ENCODE results near the gene SMG6. TPM values are rescaled to one million over a fixed set of nuclear protein-coding genes. Genes with fewer than 3 reads are reported as not detected.

Gene SMG6
- total and polyA plus RNA-seq, 2 experiments from 2014 or later: 11.9 to 19.9 TPM

- 8% methylated on average over 8 of the region's 88 CpGs for WGBS (ENCODE audit: low lambda C conversion rate, missing lambda C conversion rate)
- peaks cover 36% of the 10 kb centered on the region for H3K4me1 ChIP-seq (ENCODE audit: insufficient read depth)
- no peaks in the 10 kb centered on the region for H3K9me2 ChIP-seq (replicated peaks; ENCODE audit: insufficient read depth)
- H3K36me3 ChIP-seq (replicated peaks; ENCODE audit: insufficient read depth, low read depth): no peaks in the 10 kb centered on the region
- peak; percentile 91 for DNase-seq (ENCODE audit: low spot score)
- no peak overlapping the region for H2AFZ ChIP-seq
- H3K27me3 ChIP-seq: peaks cover 33% of the 10 kb centered on the region
- no peaks in the 10 kb centered on the region for H3K9me3 ChIP-seq (ENCODE audit: low read depth)
- peak overlapping the region; percentile 72 for H3K4me3 ChIP-seq
- TF ChIP-seq EZH2phosphoT487 (IDR thresholded peaks at IDR 0.05; ENCODE audit: low read depth, severe bottlenecking, unreplicated experiment): no peak
- TF ChIP-seq EZH2 (IDR thresholded peaks at IDR 0.05; ENCODE audit: borderline replicate concordance): no peak
- no peak for TF ChIP-seq CTCF (IDR thresholded peaks at IDR 0.05; ENCODE audit: poor library complexity)
- no peaks in the 10 kb centered on the region for H3K79me2 ChIP-seq
- peak overlapping the region; percentile 92 for H3K4me2 ChIP-seq
- H3K27ac ChIP-seq: no peak overlapping the region
- H4K20me1 ChIP-seq (ENCODE audit: insufficient read depth, poor library complexity, severe bottlenecking): no peaks in the 10 kb centered on the region
These were observed 253.1 kb downstream of the SMG6 start for GRCh38 chr17:2050300-2051060.

- peak; percentile 93 for DNase-seq (ENCODE audit: low spot score)
- Histone ChIP-seq H3K4me3 (peak overlapping the region; percentile 94), H3K79me2 (peaks cover 4% of the 10 kb centered on the region), H3K36me3 (replicated peaks; ENCODE audit: insufficient read depth, low read depth) (no peaks in the 10 kb centered on the region), H3K9me2 (replicated peaks; ENCODE audit: insufficient read depth) (no peaks in the 10 kb centered on the region), H3K27me3 (peaks cover 31% of the 10 kb centered on the region), H3K27ac (peak overlapping the region; percentile 19), H4K20me1 (ENCODE audit: insufficient read depth, poor library complexity, severe bottlenecking) (no peaks in the 10 kb centered on the region), H3K4me1 (ENCODE audit: insufficient read depth) (peaks cover 30% of the 10 kb centered on the region), H3K9me3 (ENCODE audit: low read depth) (no peaks in the 10 kb centered on the region), H3K4me2 (peak overlapping the region; percentile 92), H2AFZ (peak overlapping the region; percentile 66)
- TF ChIP-seq EZH2phosphoT487 (IDR thresholded peaks at IDR 0.05; ENCODE audit: low read depth, severe bottlenecking, unreplicated experiment) (no peak), EZH2 (IDR thresholded peaks at IDR 0.05; ENCODE audit: borderline replicate concordance) (no peak), CTCF (IDR thresholded peaks at IDR 0.05; ENCODE audit: poor library complexity) (no peak)
- WGBS (ENCODE audit: low lambda C conversion rate, missing lambda C conversion rate): 12% methylated on average over 19 of the region's 104 CpGs
These were observed 254.0 kb downstream of the SMG6 start for GRCh38 chr17:2049333-2050299.

- Histone ChIP-seq H3K27ac (no peak overlapping the region), H3K9me3 (ENCODE audit: low read depth) (no peaks in the 10 kb centered on the region), H3K79me2 (peaks cover 12% of the 10 kb centered on the region), H3K9me2 (replicated peaks; ENCODE audit: insufficient read depth) (no peaks in the 10 kb centered on the region), H3K27me3 (peaks cover 23% of the 10 kb centered on the region), H2AFZ (no peak overlapping the region), H3K4me2 (peak overlapping the region; percentile 92), H3K4me1 (ENCODE audit: insufficient read depth) (peaks cover 22% of the 10 kb centered on the region), H4K20me1 (ENCODE audit: insufficient read depth, poor library complexity, severe bottlenecking) (no peaks in the 10 kb centered on the region), H3K4me3 (no peak overlapping the region), H3K36me3 (replicated peaks; ENCODE audit: insufficient read depth, low read depth) (no peaks in the 10 kb centered on the region)
- no peak for DNase-seq (ENCODE audit: low spot score)
- TF ChIP-seq EZH2 (IDR thresholded peaks at IDR 0.05; ENCODE audit: borderline replicate concordance) (no peak), EZH2phosphoT487 (IDR thresholded peaks at IDR 0.05; ENCODE audit: low read depth, severe bottlenecking, unreplicated experiment) (no peak), CTCF (IDR thresholded peaks at IDR 0.05; ENCODE audit: poor library complexity) (no peak)
- 14% methylated on average over 9 of the region's 9 CpGs for WGBS (ENCODE audit: low lambda C conversion rate, missing lambda C conversion rate)
These were observed 254.8 kb downstream of the SMG6 start for GRCh38 chr17:2048805-2049204.

Data from hepatocyte (in vitro differentiated cells).